HEK293 (cell line): ENCODE measurements around the gene FXYD6.

ENCODE experiments used
- CTCF ChIA-PET: fragments of 350-600 bp; formaldehyde crosslinking; extraction: SDS; loops from one replicate; lab custom pipeline; 2021; ENCODE audit warnings: antibody characterized with exemption; lab: Yijun Ruan, JAX
- POLR2A ChIA-PET: fragments of 300-600 bp; formaldehyde crosslinking; extraction: SDS; loops from one replicate; lab custom pipeline; 2020; ENCODE audit warnings: antibody characterized with exemption, inconsistent platforms; lab: Yijun Ruan, JAX
- H3K27ac ChIP-seq: fragments of 200-500 bp; sonication (Bioruptor generic); 2 replicates; pipeline ENCODE4 v1.5.1; 2014; ENCODE audit warnings: low read depth, low read length, control low read depth, inconsistent platforms; ENCODE audit errors: extremely low read depth
- H3K36me3 ChIP-seq, 2 experiments: fragments of 200-500 bp in 1 of 2; sonication (Bioruptor generic) in 1 of 2; 1 replicate in 1 of 2; 2 replicates in 1 of 2; pipeline ENCODE4 v1.5.1; 2014 to 2017; ENCODE audit warnings: inconsistent platforms in 2 of 2, low read length in 2 of 2; ENCODE audit not compliant: control insufficient read depth in 2 of 2, insufficient read depth in 1 of 2
- H3K4me1 ChIP-seq: fragments of 200-500 bp; sonication (Bioruptor generic); 2 replicates; pipeline ENCODE4 v1.5.1; 2014; ENCODE audit warnings: mild to moderate bottlenecking, low read length, inconsistent platforms; ENCODE audit not compliant: control insufficient read depth, insufficient read depth
- H3K4me3 ChIP-seq: 2 replicates; pipeline ENCODE4 v1.5.1; 2011; ENCODE audit warnings: low read depth, mild to moderate bottlenecking, control low read depth, low read length, moderate library complexity
- H3K9me3 ChIP-seq: fragments of 200-500 bp; sonication (Bioruptor generic); 2 replicates; pipeline ENCODE4 v1.5.1; 2014; ENCODE audit warnings: low read depth, low read length, inconsistent platforms; ENCODE audit not compliant: control insufficient read depth, insufficient read depth
- FEZF1 ChIP-seq: fragments of 450-650 bp; formaldehyde crosslinking; IDR thresholded peaks from 2 replicates; pipeline ENCODE4 v1.5.1; 2016; ENCODE audit warnings: missing biosample characterization, missing genetic modification characterization
- GLIS1 ChIP-seq: fragments of 450-650 bp; formaldehyde crosslinking; IDR thresholded peaks from 2 replicates; pipeline ENCODE4 v1.5.1; 2016; ENCODE audit warnings: missing biosample characterization, missing genetic modification characterization
- GLIS2 ChIP-seq: fragments of 450-650 bp; formaldehyde crosslinking; IDR thresholded peaks from 2 replicates; pipeline ENCODE4 v1.5.1; 2016; ENCODE audit warnings: missing biosample characterization, missing genetic modification characterization
- KLF1 ChIP-seq: fragments of 450-650 bp; formaldehyde crosslinking; IDR thresholded peaks from 2 replicates; pipeline ENCODE4 v1.5.1; 2016; ENCODE audit warnings: missing biosample characterization, missing genetic modification characterization
- KLF17 ChIP-seq: fragments of 450-650 bp; formaldehyde crosslinking; IDR thresholded peaks from 2 replicates; pipeline ENCODE4 v1.5.1; 2016; ENCODE audit warnings: missing biosample characterization, missing genetic modification characterization
- MEIS1 ChIP-seq: sonication (generic); formaldehyde crosslinking; IDR thresholded peaks from 2 replicates; pipeline ENCODE4 v1.8.1; 2022; ENCODE audit warnings: missing genetic modification reagents, mild to moderate bottlenecking, borderline replicate concordance
- SCRT2 ChIP-seq: fragments of 450-650 bp; formaldehyde crosslinking; IDR thresholded peaks from 2 replicates; pipeline ENCODE4 v1.5.1; 2016; ENCODE audit warnings: missing biosample characterization, missing genetic modification characterization
- SP2 ChIP-seq: fragments of 450-650 bp; formaldehyde crosslinking; IDR thresholded peaks from 2 replicates; pipeline ENCODE4 v1.5.1; 2016; ENCODE audit warnings: missing biosample characterization, missing genetic modification characterization
- SP7 ChIP-seq: fragments of 450-650 bp; formaldehyde crosslinking; IDR thresholded peaks from 2 replicates; pipeline ENCODE4 v1.5.1; 2016; ENCODE audit warnings: missing biosample characterization, missing genetic modification characterization
- TCF7L2 ChIP-seq: IDR thresholded peaks from 2 replicates; pipeline ENCODE4 v1.6.1; 2011; ENCODE audit warnings: low read depth, mild to moderate bottlenecking, inconsistent platforms, low read length, moderate library complexity, borderline replicate concordance
- TRIM28 ChIP-seq: IDR thresholded peaks from 2 replicates; pipeline ENCODE4 v1.6.1; 2011; ENCODE audit warnings: low read length, control low read depth, borderline replicate concordance
- WT1 ChIP-seq: fragments of 450-650 bp; formaldehyde crosslinking; IDR thresholded peaks from 2 replicates; pipeline ENCODE4 v1.5.1; 2016; ENCODE audit warnings: missing biosample characterization, missing genetic modification characterization
- ZBTB10 ChIP-seq: fragments of 450-650 bp; formaldehyde crosslinking; IDR thresholded peaks from 2 replicates; pipeline ENCODE4 v1.5.1; 2016; ENCODE audit warnings: missing biosample characterization, missing genetic modification characterization
- ZBTB17 ChIP-seq: fragments of 450-650 bp; formaldehyde crosslinking; IDR thresholded peaks from 2 replicates; pipeline ENCODE4 v1.5.1; 2016; ENCODE audit warnings: missing biosample characterization, missing genetic modification characterization
- ZBTB20 ChIP-seq: fragments of 450-650 bp; formaldehyde crosslinking; IDR thresholded peaks from 2 replicates; pipeline ENCODE4 v1.5.1; 2016; ENCODE audit warnings: missing biosample characterization, missing genetic modification characterization
- ZIC2 ChIP-seq: fragments of 450-650 bp; formaldehyde crosslinking; IDR thresholded peaks from 2 replicates; pipeline ENCODE4 v1.5.1; 2016; ENCODE audit warnings: missing biosample characterization, missing genetic modification characterization
- ZNF184 ChIP-seq: fragments of 450-650 bp; IDR thresholded peaks from 2 replicates; pipeline ENCODE4 v1.5.1; 2018; ENCODE audit warnings: missing biosample characterization, mild to moderate bottlenecking, missing genetic modification characterization
- ZNF274 ChIP-seq, 2 experiments: fragments of 200-500 bp in 1 of 2; fragments of 450-650 bp in 1 of 2; sonication (Bioruptor generic) in 1 of 2; formaldehyde crosslinking in 1 of 2; IDR thresholded peaks; 2 replicates each; pipeline versions ENCODE4 v1.5.1 to v1.6.1; 2014 to 2016; ENCODE audit warnings: borderline replicate concordance in 1 of 2, inconsistent platforms in 1 of 2, low read length in 1 of 2, missing biosample characterization in 1 of 2, missing genetic modification characterization in 1 of 2
- ZNF341 ChIP-seq: fragments of 450-650 bp; formaldehyde crosslinking; IDR thresholded peaks from 2 replicates; pipeline ENCODE4; 2016; ENCODE audit warnings: low read depth, missing biosample characterization, missing genetic modification characterization
- ZNF423 ChIP-seq: fragments of 450-650 bp; formaldehyde crosslinking; IDR thresholded peaks from 2 replicates; pipeline ENCODE4 v1.5.1; 2016; ENCODE audit warnings: missing biosample characterization, missing genetic modification characterization
- ZNF548 ChIP-seq: fragments of 450-650 bp; formaldehyde crosslinking; IDR thresholded peaks from 2 replicates; pipeline ENCODE4 v1.5.1; 2016; ENCODE audit warnings: missing biosample characterization, missing genetic modification characterization
- ZNF600 ChIP-seq: fragments of 450-650 bp; formaldehyde crosslinking; IDR thresholded peaks from 2 replicates; pipeline ENCODE4 v1.5.1; 2016; ENCODE audit warnings: missing biosample characterization, missing genetic modification characterization
- ZNF623 ChIP-seq: fragments of 450-650 bp; formaldehyde crosslinking; IDR thresholded peaks from 2 replicates; pipeline ENCODE4 v1.5.1; 2016; ENCODE audit warnings: missing biosample characterization, missing genetic modification characterization
- ZNF629 ChIP-seq: fragments of 450-650 bp; formaldehyde crosslinking; IDR thresholded peaks from 2 replicates; pipeline ENCODE4 v1.5.1; 2017; ENCODE audit warnings: missing biosample characterization, missing genetic modification characterization
- ZNF692 ChIP-seq: fragments of 450-650 bp; formaldehyde crosslinking; IDR thresholded peaks from 2 replicates; pipeline ENCODE4 v1.5.1; 2016; ENCODE audit warnings: missing biosample characterization, missing genetic modification characterization
- ZNF837 ChIP-seq: fragments of 450-650 bp; formaldehyde crosslinking; IDR thresholded peaks from 2 replicates; pipeline ENCODE4 v1.5.1; 2016; ENCODE audit warnings: missing biosample characterization, missing genetic modification characterization
- ZSCAN18 ChIP-seq: fragments of 450-650 bp; formaldehyde crosslinking; IDR thresholded peaks from 2 replicates; pipeline ENCODE4 v1.5.1; 2016; ENCODE audit warnings: missing biosample characterization, missing genetic modification characterization

Gene FXYD6

GRCh38 chr11:117816151-117816741, 60.2 kb downstream of the FXYD6 start:
- Histone ChIP-seq H3K36me3 (no peaks in the 10 kb centered on the region), H3K4me3 (no peak overlapping the region), H3K9me3 (no peaks in the 10 kb centered on the region), H3K27ac (no peak overlapping the region; the same call in 1 of the 2 replicates), H3K4me1 (peaks cover 3% of the 10 kb centered on the region; the same call in 1 of the 2 replicates)
- POLR2A ChIA-PET, result interaction anchor here (1.3 kb wide), 1 partner anchor 9 kb away, joined by 4 read pairs; no protein-coding TSS in a partner anchor
- TF ChIP-seq ZNF341 (peak; percentile 88), ZNF837 (tag by site-specific recombination) (no peak), WT1 (peak; percentile 55), ZNF184 (tag by site-specific recombination) (no peak), SP7 (tag by site-specific recombination) (peak; percentile 57), FEZF1 (tag by site-specific recombination) (no peak), KLF1 (peak; percentile 36; the same call in 1 of the 2 replicates), ZNF274 (IDR thresholded peaks at IDR 0.05; ENCODE audit: low read length) (no peak), ZNF274 (tag by site-specific recombination; IDR thresholded peaks at IDR 0.05; ENCODE audit: borderline replicate concordance) (no peak), ZNF600 (tag by site-specific recombination) (0 out of 2 replicates have a peak, but pooled peaks have one; percentile 21), ZIC2 (tag by site-specific recombination) (peak; percentile 98), ZBTB17 (peak; percentile 43; the same call in 1 of the 2 replicates), ZNF623 (no peak), SCRT2 (peak; percentile 63), MEIS1 (CRISPR knock-in tag) (peak; percentile 54; the same call in 1 of the 2 replicates), ZBTB20 (tag by site-specific recombination) (peak; percentile 84), GLIS2 (tag by site-specific recombination) (0 out of 2 replicates have a peak, but pooled peaks have one; percentile 36), TCF7L2 (peak; percentile 46; the same call in 1 of the 2 replicates), TRIM28 (peak; percentile 73; the same call in 1 of the 2 replicates), ZSCAN18 (tag by site-specific recombination) (no peak), KLF17 (peak; percentile 62; the same call in 1 of the 2 replicates), SP2 (peak; percentile 35), ZBTB10 (tag by site-specific recombination) (no peak), ZNF692 (tag by site-specific recombination) (no peak), ZNF423 (tag by site-specific recombination) (0 out of 2 replicates have a peak, but pooled peaks have one; percentile 22), ZNF548 (tag by site-specific recombination) (no peak), ZNF629 (tag by site-specific recombination) (no peak), GLIS1 (0 out of 2 replicates have a peak, but pooled peaks have one; percentile 19)
- CTCF ChIA-PET, result interaction anchor here (0.5 to 10.1 kb wide), 15 partner anchors 9 to 390 kb away, joined by 3 to 223 read pairs (median 9); no protein-coding TSS in a partner anchor
